ENCODE results near the gene CADPS. TPM values are rescaled to one million over a fixed set of nuclear protein-coding genes. Genes with fewer than 3 reads are reported as not detected.

Gene CADPS
- polyA plus RNA-seq, 3 donors: not detected

DNA sequence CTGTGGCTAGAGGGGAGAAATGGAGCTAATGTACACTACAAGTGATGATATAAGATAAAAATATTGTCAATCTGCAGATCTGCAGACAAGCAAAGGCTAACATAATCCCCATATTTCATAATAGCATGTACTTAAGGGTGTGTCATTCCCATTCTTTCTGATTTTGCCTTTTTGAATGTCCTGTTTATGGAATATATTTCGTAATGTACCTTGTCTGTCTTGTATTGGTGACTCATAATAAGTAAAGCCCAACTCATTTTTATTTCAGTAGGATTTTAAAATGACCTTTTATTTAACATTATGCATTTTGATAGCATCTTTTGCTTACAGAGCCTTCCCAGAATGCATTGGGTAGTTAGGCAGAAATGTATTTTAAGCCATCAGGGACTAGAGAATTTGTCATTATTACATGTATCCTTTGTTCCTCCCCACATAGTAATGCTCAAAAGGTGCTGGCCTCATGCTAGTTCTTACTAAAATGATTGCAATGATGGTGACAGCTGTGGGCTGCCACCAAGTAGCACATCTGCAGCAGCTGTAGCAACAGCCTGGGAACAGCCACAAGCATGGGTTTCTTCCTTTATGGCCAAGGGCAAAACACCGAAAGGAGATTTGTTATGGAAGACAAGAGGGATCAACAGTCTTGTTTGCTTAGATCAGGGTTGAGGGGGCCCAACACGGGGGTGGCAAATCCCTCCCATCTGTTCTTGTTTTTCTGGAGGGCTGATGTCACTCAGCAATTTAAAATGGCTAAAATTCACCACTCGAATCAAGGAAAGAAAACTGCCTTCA lies 188.5 kb downstream of the CADPS start:
- Histone ChIP-seq H3K79me2 (ENCODE audit: insufficient read depth, low read length) (no peaks in the 10 kb centered on the region), H3K27me3 (ENCODE audit: control insufficient read depth in 2 of 2, insufficient read depth in 2 of 2, low read length in 2 of 2) (no peaks in the 10 kb centered on the region), H3K4me2 (replicated peaks; ENCODE audit: extremely low read depth, low read length, poor library complexity, severe bottlenecking) (no peak overlapping the region), H3K9me3 (replicated peaks in 1 of 2; ENCODE audit: control insufficient read depth in 1 of 2, insufficient read depth in 1 of 2, low read length in 2 of 2) (no peaks in the 10 kb centered on the region), H3K36me3 (replicated peaks in 1 of 2; ENCODE audit: control insufficient read depth in 1 of 2, insufficient read depth in 2 of 2, low read length in 2 of 2) (no peaks in the 10 kb centered on the region), H3K4me3 (replicated peaks in 1 of 3; ENCODE audit: low read depth in 2 of 3, low read length in 3 of 3) (no peak overlapping the region), H3K4me1 (ENCODE audit: control insufficient read depth in 1 of 2, insufficient read depth in 2 of 2, low read length in 2 of 2) (no peaks in the 10 kb centered on the region), H3K9ac (ENCODE audit: insufficient read depth, low read length, poor library complexity, severe bottlenecking) (no peak overlapping the region), H2AFZ (ENCODE audit: insufficient read depth, low read depth, low read length, poor library complexity, severe bottlenecking) (no peak overlapping the region), H4K20me1 (ENCODE audit: insufficient read depth, low read length) (no peaks in the 10 kb centered on the region), H3K27ac (ENCODE audit: low read depth in 1 of 2, low read length in 2 of 2) (no peak overlapping the region)
- H3K9me3 Mint-ChIP-seq: peaks cover 0 to 2% (median 0%) of the 10 kb centered on the region in 7 donors
- H3K4me1 Mint-ChIP-seq: no peaks in the 10 kb centered on the region
- H3K4me3 Mint-ChIP-seq: no peak overlapping the region
- 54% methylated on average over 2 of the region's 4 CpGs for WGBS (ENCODE audit: insufficient coverage)
- TF ChIP-seq, protein P1, sequence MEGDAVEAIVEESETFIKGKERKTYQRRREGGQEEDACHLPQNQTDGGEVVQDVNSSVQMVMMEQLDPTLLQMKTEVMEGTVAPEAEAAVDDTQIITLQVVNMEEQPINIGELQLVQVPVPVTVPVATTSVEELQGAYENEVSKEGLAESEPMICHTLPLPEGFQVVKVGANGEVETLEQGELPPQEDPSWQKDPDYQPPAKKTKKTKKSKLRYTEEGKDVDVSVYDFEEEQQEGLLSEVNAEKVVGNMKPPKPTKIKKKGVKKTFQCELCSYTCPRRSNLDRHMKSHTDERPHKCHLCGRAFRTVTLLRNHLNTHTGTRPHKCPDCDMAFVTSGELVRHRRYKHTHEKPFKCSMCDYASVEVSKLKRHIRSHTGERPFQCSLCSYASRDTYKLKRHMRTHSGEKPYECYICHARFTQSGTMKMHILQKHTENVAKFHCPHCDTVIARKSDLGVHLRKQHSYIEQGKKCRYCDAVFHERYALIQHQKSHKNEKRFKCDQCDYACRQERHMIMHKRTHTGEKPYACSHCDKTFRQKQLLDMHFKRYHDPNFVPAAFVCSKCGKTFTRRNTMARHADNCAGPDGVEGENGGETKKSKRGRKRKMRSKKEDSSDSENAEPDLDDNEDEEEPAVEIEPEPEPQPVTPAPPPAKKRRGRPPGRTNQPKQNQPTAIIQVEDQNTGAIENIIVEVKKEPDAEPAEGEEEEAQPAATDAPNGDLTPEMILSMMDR (IDR thresholded peaks at IDR 0.05): no peak
- peak overlapping the region in 1 of 7 donors; percentile 5 for H3K27ac Mint-ChIP-seq
- no peak for DNase-seq
- intact Hi-C loops (cut with micrococcal nuclease): no loop called here
- H3K27me3 Mint-ChIP-seq (ENCODE audit: low read depth in 3 of 3): peaks cover 0 to 1% (median 1%) of the 10 kb centered on the region in 3 donors
- H3K36me3 Mint-ChIP-seq: no peaks in the 10 kb centered on the region

DNA sequence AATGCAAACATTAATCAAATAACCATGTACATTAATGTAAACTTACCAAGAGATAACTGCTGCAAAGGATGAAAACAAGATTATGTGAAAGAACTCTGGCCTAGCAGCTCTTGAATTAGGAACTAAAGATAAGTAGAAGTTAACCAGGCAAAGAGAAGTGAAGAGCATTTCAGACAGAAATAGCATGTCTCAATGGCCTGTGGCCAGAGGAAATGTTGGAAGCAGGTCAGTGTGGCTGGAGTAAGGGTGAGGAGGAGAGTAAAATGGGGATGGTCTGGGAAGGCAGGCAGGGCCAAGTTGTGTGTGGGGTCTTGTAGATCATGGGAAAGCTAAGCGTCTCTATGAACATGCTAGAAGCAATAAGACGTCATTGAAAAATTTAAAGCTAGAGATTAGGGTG lies 192.4 kb downstream of the CADPS start:
- intact Hi-C loops (cut with micrococcal nuclease): no loop called here

More for the DNA sequence above, 192.4 kb downstream of the CADPS start:
- Histone ChIP-seq H3K79me2 (ENCODE audit: insufficient read depth, low read length) (no peaks in the 10 kb centered on the region), H2AFZ (ENCODE audit: insufficient read depth, low read depth, low read length, poor library complexity, severe bottlenecking) (no peak overlapping the region), H3K36me3 (replicated peaks in 1 of 2; ENCODE audit: control insufficient read depth in 1 of 2, insufficient read depth in 2 of 2, low read length in 2 of 2) (no peaks in the 10 kb centered on the region), H3K4me3 (replicated peaks in 1 of 3; ENCODE audit: low read depth in 2 of 3, low read length in 3 of 3) (no peak overlapping the region), H3K27me3 (ENCODE audit: control insufficient read depth in 2 of 2, insufficient read depth in 2 of 2, low read length in 2 of 2) (no peaks in the 10 kb centered on the region), H3K4me1 (ENCODE audit: control insufficient read depth in 1 of 2, insufficient read depth in 2 of 2, low read length in 2 of 2) (no peaks in the 10 kb centered on the region), H3K4me2 (replicated peaks; ENCODE audit: extremely low read depth, low read length, poor library complexity, severe bottlenecking) (no peak overlapping the region), H3K9ac (ENCODE audit: insufficient read depth, low read length, poor library complexity, severe bottlenecking) (no peak overlapping the region), H4K20me1 (ENCODE audit: insufficient read depth, low read length) (no peaks in the 10 kb centered on the region), H3K9me3 (replicated peaks in 1 of 2; ENCODE audit: control insufficient read depth in 1 of 2, insufficient read depth in 1 of 2, low read length in 2 of 2) (no peaks in the 10 kb centered on the region), H3K27ac (ENCODE audit: low read depth in 1 of 2, low read length in 2 of 2) (no peak overlapping the region)
- Mint-ChIP-seq H3K27me3 (ENCODE audit: low read depth in 3 of 3) (peaks cover 0 to 1% (median 0%) of the 10 kb centered on the region in 3 donors), H3K9me3 (peaks cover 0 to 2% (median 0%) of the 10 kb centered on the region in 7 donors), H3K36me3 (no peaks in the 10 kb centered on the region), H3K4me3 (no peak overlapping the region), H3K4me1 (no peaks in the 10 kb centered on the region), H3K27ac (no peak overlapping the region)
- DNase-seq: no peak
- WGBS (ENCODE audit: insufficient coverage): no CpG with 5 or more reads among the region's 2 CpGs
- TF ChIP-seq, protein P1 (IDR thresholded peaks at IDR 0.05): no peak
